ENCODE measurements around the gene TRIP11.

Gene TRIP11

GRCh38 chr14:91931478-91932088 is 108.3 kb downstream of the TRIP11 start:
- TF ChIP-seq YY1 (IDR thresholded peaks at IDR 0.05; ENCODE audit: low read depth): no peak
- TF ChIP-seq EGR1 (IDR thresholded peaks at IDR 0.05): no peak
- TF ChIP-seq RAD21 (IDR thresholded peaks at IDR 0.05; ENCODE audit: low read depth): no peak
- TF ChIP-seq REST (IDR thresholded peaks at IDR 0.05; ENCODE audit: low read depth): no peak
- no peak for TF ChIP-seq MAX (IDR thresholded peaks at IDR 0.05)
- TF ChIP-seq ZBTB7A (IDR thresholded peaks at IDR 0.05; ENCODE audit: low read depth): no peak
- no peak for TF ChIP-seq USF1 (IDR thresholded peaks at IDR 0.05)
- TF ChIP-seq EP300 (IDR thresholded peaks at IDR 0.05; ENCODE audit: borderline replicate concordance): no peak
- TF ChIP-seq TEAD4 (IDR thresholded peaks at IDR 0.05): no peak
- no peak for TF ChIP-seq FOXM1 (IDR thresholded peaks at IDR 0.05; ENCODE audit: borderline replicate concordance, low read depth)
- TF ChIP-seq TAF1 (IDR thresholded peaks at IDR 0.05; ENCODE audit: low read depth): no peak
- no peak for TF ChIP-seq CEBPB (IDR thresholded peaks at IDR 0.05)

- TF ChIP-seq REST (IDR thresholded peaks at IDR 0.05; ENCODE audit: low read depth) (no peak), YY1 (IDR thresholded peaks at IDR 0.05; ENCODE audit: low read depth) (no peak), TEAD4 (IDR thresholded peaks at IDR 0.05) (no peak), MAX (IDR thresholded peaks at IDR 0.05) (no peak)
These were observed 110.2 kb downstream of the TRIP11 start for GRCh38 chr14:91929700-91930099.

- no peak for TF ChIP-seq ZBTB7A (IDR thresholded peaks at IDR 0.05; ENCODE audit: low read depth)
- TF ChIP-seq MAX (IDR thresholded peaks at IDR 0.05): no peak
- no peak for TF ChIP-seq EP300 (IDR thresholded peaks at IDR 0.05; ENCODE audit: borderline replicate concordance)
- no peak for TF ChIP-seq TAF1 (IDR thresholded peaks at IDR 0.05; ENCODE audit: low read depth)
- TF ChIP-seq FOXM1 (IDR thresholded peaks at IDR 0.05; ENCODE audit: borderline replicate concordance, low read depth): no peak
- no peak for TF ChIP-seq YY1 (IDR thresholded peaks at IDR 0.05; ENCODE audit: low read depth)
- TF ChIP-seq CREB1 (IDR thresholded peaks at IDR 0.05; ENCODE audit: low read depth): no peak
- TF ChIP-seq REST (IDR thresholded peaks at IDR 0.05; ENCODE audit: low read depth): no peak
These were observed 112.1 kb downstream of the TRIP11 start for GRCh38 chr14:91927800-91928199.

GRCh38 chr14:91927191-91927590 is 112.7 kb downstream of the TRIP11 start:
- no peak for TF ChIP-seq YY1 (IDR thresholded peaks at IDR 0.05; ENCODE audit: low read depth)
- no peak for TF ChIP-seq NFIC (IDR thresholded peaks at IDR 0.05)
- no peak for TF ChIP-seq RAD21 (IDR thresholded peaks at IDR 0.05; ENCODE audit: low read depth)
- TF ChIP-seq MAX (IDR thresholded peaks at IDR 0.05): no peak
- TF ChIP-seq TAF1 (IDR thresholded peaks at IDR 0.05; ENCODE audit: low read depth): no peak
- no peak for TF ChIP-seq CEBPB (IDR thresholded peaks at IDR 0.05)
- no peak for TF ChIP-seq REST (IDR thresholded peaks at IDR 0.05; ENCODE audit: low read depth)
- no peak for TF ChIP-seq EP300 (IDR thresholded peaks at IDR 0.05; ENCODE audit: borderline replicate concordance)
- TF ChIP-seq TEAD4 (IDR thresholded peaks at IDR 0.05): no peak
- TF ChIP-seq USF1 (IDR thresholded peaks at IDR 0.05): no peak
- no peak for TF ChIP-seq FOXM1 (IDR thresholded peaks at IDR 0.05; ENCODE audit: borderline replicate concordance, low read depth)
- no peak for TF ChIP-seq ZBTB7A (IDR thresholded peaks at IDR 0.05; ENCODE audit: low read depth)
- no peak for TF ChIP-seq TCF12 (IDR thresholded peaks at IDR 0.05; ENCODE audit: low read depth)
- no peak for TF ChIP-seq EGR1 (IDR thresholded peaks at IDR 0.05)
- TF ChIP-seq CREB1 (IDR thresholded peaks at IDR 0.05; ENCODE audit: low read depth): no peak

All from Ishikawa (cell line).